KMS-11 (cell line): ENCODE results near the gene OR2G2.

ENCODE experiments used
- H2AFZ ChIP-seq: fragments of 200-600 bp; sonication (generic); 2 replicates; pipeline ENCODE4 v1.6.1; 2016; ENCODE audit warnings: antibody characterized with exemption, mixed run types, low read depth
- H3K27ac ChIP-seq: fragments of 200-600 bp; sonication (generic); 2 replicates; pipeline ENCODE4 v1.6.1; 2016; ENCODE audit warnings: mild to moderate bottlenecking, mixed run types
- H3K27me3 ChIP-seq: fragments of 200-600 bp; sonication (generic); 2 replicates; pipeline ENCODE4 v1.6.1; 2017; ENCODE audit warnings: mild to moderate bottlenecking, low read depth, mixed run types, moderate library complexity; ENCODE audit not compliant: insufficient read depth
- H3K36me3 ChIP-seq: fragments of 200-600 bp; sonication (generic); 2 replicates; pipeline ENCODE4 v1.6.1; 2017; ENCODE audit warnings: mild to moderate bottlenecking, mixed run types; ENCODE audit not compliant: insufficient read depth
- H3K4me1 ChIP-seq: fragments of 200-600 bp; sonication (generic); 2 replicates; pipeline ENCODE4 v1.6.1; 2016; ENCODE audit warnings: mild to moderate bottlenecking, low read depth, mixed run types; ENCODE audit not compliant: poor library complexity, severe bottlenecking
- H3K4me2 ChIP-seq: fragments of 200-600 bp; sonication (generic); 2 replicates; pipeline ENCODE4 v1.7.0; 2016; ENCODE audit warnings: mild to moderate bottlenecking, mixed run types
- H3K4me3 ChIP-seq: fragments of 200-600 bp; sonication (generic); IDR thresholded peaks from 2 replicates; pipeline ENCODE4 v1.6.1; 2017; ENCODE audit warnings: low read depth, low read length, mixed read lengths; ENCODE audit not compliant: insufficient read depth
- H3K79me2 ChIP-seq: fragments of 200-600 bp; sonication (generic); 2 replicates; pipeline ENCODE4 v1.6.1; 2016; ENCODE audit warnings: low read depth, mixed run types; ENCODE audit not compliant: insufficient read depth
- H3K9ac ChIP-seq: fragments of 200-600 bp; sonication (generic); 2 replicates; pipeline ENCODE4 v1.6.1; 2016; ENCODE audit warnings: mild to moderate bottlenecking, mixed run types
- H4K20me1 ChIP-seq: fragments of 200-600 bp; sonication (generic); 2 replicates; pipeline ENCODE4 v1.6.1; 2016; ENCODE audit warnings: mild to moderate bottlenecking, mixed run types; ENCODE audit not compliant: insufficient read depth
- TF ChIP-seq, protein P1 (sequence below): fragments of 200-600 bp; sonication (generic); conservative IDR thresholded peaks from 2 replicates; pipeline ENCODE4 v1.6.1; 2017; ENCODE audit warnings: low read depth, mild to moderate bottlenecking, antibody characterized with exemption, low read length, moderate library complexity, mixed read lengths

OR2G2 gene, protein sequence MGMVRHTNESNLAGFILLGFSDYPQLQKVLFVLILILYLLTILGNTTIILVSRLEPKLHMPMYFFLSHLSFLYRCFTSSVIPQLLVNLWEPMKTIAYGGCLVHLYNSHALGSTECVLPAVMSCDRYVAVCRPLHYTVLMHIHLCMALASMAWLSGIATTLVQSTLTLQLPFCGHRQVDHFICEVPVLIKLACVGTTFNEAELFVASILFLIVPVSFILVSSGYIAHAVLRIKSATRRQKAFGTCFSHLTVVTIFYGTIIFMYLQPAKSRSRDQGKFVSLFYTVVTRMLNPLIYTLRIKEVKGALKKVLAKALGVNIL

DNA sequence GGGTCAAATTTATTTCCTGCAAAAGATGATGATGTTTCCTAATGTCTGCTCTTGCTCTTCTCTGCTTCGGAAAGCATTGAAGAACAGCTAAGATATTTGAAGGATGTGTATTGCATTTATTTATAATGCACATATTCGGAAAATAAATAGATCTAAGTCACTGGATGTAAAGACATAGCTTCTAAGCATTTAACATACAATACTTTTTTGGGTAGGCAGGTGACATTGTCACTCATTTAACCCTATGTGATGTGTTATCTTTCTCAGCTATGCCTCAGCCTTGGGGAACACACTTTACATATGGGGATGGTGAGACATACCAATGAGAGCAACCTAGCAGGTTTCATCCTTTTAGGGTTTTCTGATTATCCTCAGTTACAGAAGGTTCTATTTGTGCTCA is at the start of gene OR2G2:
OR2G2 (plus strand) TSS at position 301 of the 400 bp plus-strand sequence; CDS start at position 301, 0 bp downstream.
- Histone ChIP-seq H4K20me1 (no peaks in the 10 kb centered on the region), H3K36me3 (no peaks in the 10 kb centered on the region), H3K4me3 (no peak within 1 kb of the TSS), H3K4me1 (no peaks in the 10 kb centered on the region), H2AFZ (no peak within 1 kb of the TSS), H3K27ac (no peak within 1 kb of the TSS), H3K27me3 (no peaks in the 10 kb centered on the region), H3K9ac (no peak within 1 kb of the TSS), H3K79me2 (no peaks in the 10 kb centered on the region), H3K4me2 (no peak within 1 kb of the TSS)
- TF ChIP-seq, protein P1, sequence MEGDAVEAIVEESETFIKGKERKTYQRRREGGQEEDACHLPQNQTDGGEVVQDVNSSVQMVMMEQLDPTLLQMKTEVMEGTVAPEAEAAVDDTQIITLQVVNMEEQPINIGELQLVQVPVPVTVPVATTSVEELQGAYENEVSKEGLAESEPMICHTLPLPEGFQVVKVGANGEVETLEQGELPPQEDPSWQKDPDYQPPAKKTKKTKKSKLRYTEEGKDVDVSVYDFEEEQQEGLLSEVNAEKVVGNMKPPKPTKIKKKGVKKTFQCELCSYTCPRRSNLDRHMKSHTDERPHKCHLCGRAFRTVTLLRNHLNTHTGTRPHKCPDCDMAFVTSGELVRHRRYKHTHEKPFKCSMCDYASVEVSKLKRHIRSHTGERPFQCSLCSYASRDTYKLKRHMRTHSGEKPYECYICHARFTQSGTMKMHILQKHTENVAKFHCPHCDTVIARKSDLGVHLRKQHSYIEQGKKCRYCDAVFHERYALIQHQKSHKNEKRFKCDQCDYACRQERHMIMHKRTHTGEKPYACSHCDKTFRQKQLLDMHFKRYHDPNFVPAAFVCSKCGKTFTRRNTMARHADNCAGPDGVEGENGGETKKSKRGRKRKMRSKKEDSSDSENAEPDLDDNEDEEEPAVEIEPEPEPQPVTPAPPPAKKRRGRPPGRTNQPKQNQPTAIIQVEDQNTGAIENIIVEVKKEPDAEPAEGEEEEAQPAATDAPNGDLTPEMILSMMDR = no peak

DNA sequence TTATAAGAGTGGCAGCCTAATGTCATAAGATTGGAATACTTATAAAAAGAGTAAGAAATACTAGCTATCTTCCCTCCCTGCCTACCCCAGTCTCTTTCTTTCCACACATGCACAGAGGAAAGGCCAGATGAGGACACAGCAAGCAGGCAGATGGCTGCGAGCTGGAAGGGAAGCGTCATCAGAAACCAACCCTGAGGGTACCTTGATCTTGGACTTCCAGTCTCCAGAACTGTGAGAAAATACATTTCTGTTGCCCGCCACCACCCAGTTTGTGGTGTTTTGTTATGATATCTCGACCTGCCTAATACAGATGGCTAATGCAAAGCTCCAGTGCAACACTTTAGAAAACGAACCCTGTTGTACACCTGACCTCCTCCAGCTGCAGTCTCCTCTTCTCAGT is 49.6 kb upstream of the OR2G2 start:
- no peak overlapping the region for H3K4me2 ChIP-seq
- H3K4me1 ChIP-seq = no peaks in the 10 kb centered on the region
- no peaks in the 10 kb centered on the region for H3K36me3 ChIP-seq
- no peaks in the 10 kb centered on the region for H3K27me3 ChIP-seq
- no peak overlapping the region for H2AFZ ChIP-seq
- no peaks in the 10 kb centered on the region for H4K20me1 ChIP-seq
- H3K27ac ChIP-seq = no peak overlapping the region
- H3K4me3 ChIP-seq = no peak overlapping the region
- H3K79me2 ChIP-seq = no peaks in the 10 kb centered on the region
- TF ChIP-seq, protein P1 = no peak
- H3K9ac ChIP-seq = no peak overlapping the region

DNA sequence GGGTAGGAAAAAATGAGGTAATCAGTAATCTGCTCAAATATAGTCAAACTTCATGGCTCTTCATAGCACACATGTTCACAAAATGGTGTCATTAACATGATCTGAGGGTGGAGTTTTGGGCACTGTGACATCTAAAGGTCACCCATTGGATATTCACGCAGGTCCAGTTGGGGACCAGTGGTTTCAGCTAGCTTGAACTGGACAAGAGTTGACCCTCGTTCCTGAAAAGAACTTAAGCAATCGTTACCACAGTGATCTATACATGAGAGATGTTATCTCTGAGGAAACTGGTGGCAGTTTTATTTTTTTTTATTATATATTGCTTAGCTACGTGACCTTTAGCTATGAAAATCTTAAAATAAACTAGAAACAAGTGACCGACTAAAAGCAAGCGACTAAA is 48.9 kb upstream of the OR2G2 start:
- Histone ChIP-seq H3K27me3 (no peaks in the 10 kb centered on the region), H3K79me2 (no peaks in the 10 kb centered on the region), H3K4me3 (no peak overlapping the region), H3K4me2 (no peak overlapping the region), H3K27ac (no peak overlapping the region), H4K20me1 (no peaks in the 10 kb centered on the region), H3K4me1 (no peaks in the 10 kb centered on the region), H3K36me3 (no peaks in the 10 kb centered on the region), H3K9ac (no peak overlapping the region), H2AFZ (no peak overlapping the region)
- TF ChIP-seq, protein P1 = no peak

DNA sequence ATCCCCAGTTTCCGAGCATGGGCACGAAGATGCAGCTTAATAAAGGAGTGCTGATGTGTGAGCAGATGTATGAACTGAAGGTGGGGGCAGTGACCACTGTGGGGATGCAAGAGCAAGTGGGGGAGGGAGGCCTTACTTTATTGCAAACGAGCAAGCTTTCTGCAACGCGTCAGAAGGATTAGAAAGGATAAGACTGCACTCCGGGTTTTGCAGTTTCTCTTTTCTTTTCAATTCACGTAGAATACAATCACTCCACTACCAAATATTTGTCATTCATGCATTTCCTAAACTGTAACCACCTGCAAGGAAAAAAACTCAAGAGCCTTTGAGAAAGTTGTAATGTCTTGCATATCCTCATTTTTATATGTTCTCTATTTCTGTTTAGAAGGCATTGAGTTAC is 47.6 kb upstream of the OR2G2 start:
- Histone ChIP-seq H3K27ac (no peak overlapping the region), H3K9ac (no peak overlapping the region), H3K36me3 (no peaks in the 10 kb centered on the region), H3K4me2 (no peak overlapping the region), H2AFZ (no peak overlapping the region), H4K20me1 (no peaks in the 10 kb centered on the region), H3K79me2 (no peaks in the 10 kb centered on the region), H3K4me3 (no peak overlapping the region), H3K27me3 (no peaks in the 10 kb centered on the region), H3K4me1 (no peaks in the 10 kb centered on the region)
- TF ChIP-seq, protein P1 = no peak
